Hindlimb muscle (tissue), 1 donor: ENCODE data around the gene DNAL1. TPM values are rescaled to one million over a fixed set of nuclear protein-coding genes. Genes with fewer than 3 reads are reported as not detected.

Source experiments
- DNase-seq: peaks from one replicate; pipeline ENCODE4 v3.0.0-alpha.2; 2013
- polyA plus RNA-seq: library from polyadenylated mRNA; unstranded; fragments of 120-200 nt; gene quantifications from one replicate; pipeline ENCODE4 v1.2.1, GENCODE V29; 2013; ENCODE audit not compliant: insufficient read length

DNAL1 gene
- polyA plus RNA-seq, 1 donor = 6.0 TPM

GRCh38 chr14:73709904-73710469, 65.2 kb downstream of the DNAL1 start:
- no peak for DNase-seq

GRCh38 chr14:73710737-73711136, 66.0 kb downstream of the DNAL1 start:
- no peak for DNase-seq

- DNase-seq = no peak
These were observed 67.3 kb downstream of the DNAL1 start for GRCh38 chr14:73712071-73712506.

- no peak for DNase-seq
These were observed 67.9 kb downstream of the DNAL1 start for GRCh38 chr14:73712540-73713180.

GRCh38 chr14:73713206-73713802, 68.5 kb downstream of the DNAL1 start:
- no peak for DNase-seq

- DNase-seq = peak; percentile 89
These were observed 69.2 kb downstream of the DNAL1 start, which contains the start of gene PNMA1 for GRCh38 chr14:73713803-73714655. TSS of gene PNMA1 (minus strand) at chr14:73714384. CDS start at chr14:73713639, 745 bp downstream.

- DNase-seq = no peak
These were observed 69.9 kb downstream of the DNAL1 start for GRCh38 chr14:73714656-73715081.

GRCh38 chr14:73715707-73716106, 70.9 kb downstream of the DNAL1 start:
- DNase-seq = no peak

- no peak for DNase-seq
These were observed 72.5 kb downstream of the DNAL1 start for GRCh38 chr14:73717266-73717665.

GRCh38 chr14:73717711-73718417, 73.1 kb downstream of the DNAL1 start:
- no peak for DNase-seq

- DNase-seq = no peak
These were observed 73.8 kb downstream of the DNAL1 start for GRCh38 chr14:73718418-73719251.

GRCh38 chr14:73719361-73719760, 74.6 kb downstream of the DNAL1 start:
- DNase-seq = no peak

GRCh38 chr14:73719791-73720190, 75.0 kb downstream of the DNAL1 start:
- no peak for DNase-seq

- DNase-seq = no peak
These were observed 75.8 kb downstream of the DNAL1 start for GRCh38 chr14:73720636-73721035.

- DNase-seq = no peak
These were observed 76.5 kb downstream of the DNAL1 start for GRCh38 chr14:73721101-73721821.

GRCh38 chr14:73722581-73722980, 77.8 kb downstream of the DNAL1 start:
- no peak for DNase-seq

- no peak for DNase-seq
These were observed 78.6 kb downstream of the DNAL1 start for GRCh38 chr14:73723406-73723796.

GRCh38 chr14:73723797-73724661, 79.2 kb downstream of the DNAL1 start:
- no peak for DNase-seq

GRCh38 chr14:73724696-73725095, 79.9 kb downstream of the DNAL1 start:
- DNase-seq = no peak
